ENCODE measurements around the gene PRR5. TPM values are rescaled to one million over a fixed set of nuclear protein-coding genes. Genes with fewer than 3 reads are reported as not detected.

PRR5 gene
- total RNA-seq, 2 experiments from 2014 or later, result 0.19 to 1.8 TPM

GRCh38 chr22:44680058-44680457 is 21.9 kb upstream of the PRR5 start:
- POLR2A ChIA-PET, result no interaction called here
- no TSS peak for BruUV-seq (replicated peaks)
- CTCF ChIA-PET (ENCODE audit: unreplicated experiment), result no interaction called here

GRCh38 chr22:44680481-44680894 is 21.5 kb upstream of the PRR5 start:
- TF ChIP-seq CTCF (conservative IDR thresholded peaks at IDR 0.05; ENCODE audit: low read length) (no peak), EZH2phosphoT487 (IDR thresholded peaks at IDR 0.05; ENCODE audit: borderline replicate concordance, low read depth, low read length) (no peak)
- intact Hi-C loops (cut with micrococcal nuclease; ENCODE audit: unreplicated experiment), result no loop called here
- POLR2A ChIA-PET, result no interaction called here

More at GRCh38 chr22:44680058-44680457, 21.9 kb upstream of the PRR5 start:
- intact Hi-C loops (cut with micrococcal nuclease; ENCODE audit: unreplicated experiment), result no loop called here
- TF ChIP-seq EZH2phosphoT487 (IDR thresholded peaks at IDR 0.05; ENCODE audit: borderline replicate concordance, low read depth, low read length), result no peak
- TF ChIP-seq CTCF (conservative IDR thresholded peaks at IDR 0.05; ENCODE audit: low read length), result no peak
- Histone ChIP-seq H3K9me3 (ENCODE audit: low read length) (no peaks in the 10 kb centered on the region), H2AFZ (ENCODE audit: low read length) (no peak overlapping the region), H3K27ac (ENCODE audit: low read depth, low read length, poor library complexity, severe bottlenecking) (no peak overlapping the region), H3K4me2 (ENCODE audit: low read length) (no peak overlapping the region), H4K20me1 (ENCODE audit: insufficient read depth, low read length) (no peaks in the 10 kb centered on the region), H3K4me3 (ENCODE audit: low read depth, low read length, poor library complexity, severe bottlenecking) (no peak overlapping the region), H3K9me2 (ENCODE audit: insufficient read depth, low read length) (no peaks in the 10 kb centered on the region), H3K79me2 (ENCODE audit: insufficient read depth, low read depth, low read length) (no peaks in the 10 kb centered on the region), H3K4me1 (ENCODE audit: insufficient read depth, low read length, poor library complexity, severe bottlenecking) (peaks cover 3% of the 10 kb centered on the region), H3K36me3 (ENCODE audit: insufficient read depth, low read length) (no peaks in the 10 kb centered on the region)
- no peak for DNase-seq (ENCODE audit: low spot score)

GRCh38 chr22:44682556-44683168 is 19.3 kb upstream of the PRR5 start:
- H2AFZ ChIP-seq (ENCODE audit: low read length), result no peak overlapping the region
- intact Hi-C loops (cut with micrococcal nuclease; ENCODE audit: unreplicated experiment), result no loop called here
- TF ChIP-seq CTCF (conservative IDR thresholded peaks at IDR 0.05; ENCODE audit: low read length) (no peak), EZH2phosphoT487 (IDR thresholded peaks at IDR 0.05; ENCODE audit: borderline replicate concordance, low read depth, low read length) (no peak)
- H3K9me2 ChIP-seq (ENCODE audit: insufficient read depth, low read length), result no peaks in the 10 kb centered on the region
- H3K9me3 ChIP-seq (ENCODE audit: low read length), result no peaks in the 10 kb centered on the region
- CTCF ChIA-PET (ENCODE audit: unreplicated experiment), result no interaction called here
- BruUV-seq (replicated peaks), result no TSS peak
- POLR2A ChIA-PET, result no interaction called here
- no peak overlapping the region for H3K27ac ChIP-seq (ENCODE audit: low read depth, low read length, poor library complexity, severe bottlenecking)
- no peaks in the 10 kb centered on the region for H4K20me1 ChIP-seq (ENCODE audit: insufficient read depth, low read length)
- no peaks in the 10 kb centered on the region for H3K36me3 ChIP-seq (ENCODE audit: insufficient read depth, low read length)
- peaks cover 5% of the 10 kb centered on the region for H3K4me1 ChIP-seq (ENCODE audit: insufficient read depth, low read length, poor library complexity, severe bottlenecking)
- no peak for DNase-seq (ENCODE audit: low spot score)
- H3K4me2 ChIP-seq (ENCODE audit: low read length), result no peak overlapping the region
- no peaks in the 10 kb centered on the region for H3K79me2 ChIP-seq (ENCODE audit: insufficient read depth, low read depth, low read length)
- H3K4me3 ChIP-seq (ENCODE audit: low read depth, low read length, poor library complexity, severe bottlenecking), result no peak overlapping the region

More at GRCh38 chr22:44680481-44680894, 21.5 kb upstream of the PRR5 start:
- no peak overlapping the region for H3K27ac ChIP-seq (ENCODE audit: low read depth, low read length, poor library complexity, severe bottlenecking)
- H4K20me1 ChIP-seq (ENCODE audit: insufficient read depth, low read length), result no peaks in the 10 kb centered on the region
- BruUV-seq (replicated peaks), result no TSS peak
- H3K4me2 ChIP-seq (ENCODE audit: low read length), result no peak overlapping the region
- H3K79me2 ChIP-seq (ENCODE audit: insufficient read depth, low read depth, low read length), result no peaks in the 10 kb centered on the region
- peaks cover 5% of the 10 kb centered on the region for H3K4me1 ChIP-seq (ENCODE audit: insufficient read depth, low read length, poor library complexity, severe bottlenecking)
- H3K36me3 ChIP-seq (ENCODE audit: insufficient read depth, low read length), result no peaks in the 10 kb centered on the region
- CTCF ChIA-PET (ENCODE audit: unreplicated experiment), result no interaction called here
- no peak for DNase-seq (ENCODE audit: low spot score)
- no peak overlapping the region for H3K4me3 ChIP-seq (ENCODE audit: low read depth, low read length, poor library complexity, severe bottlenecking)
- H3K9me2 ChIP-seq (ENCODE audit: insufficient read depth, low read length), result no peaks in the 10 kb centered on the region
- no peak overlapping the region for H2AFZ ChIP-seq (ENCODE audit: low read length)
- H3K9me3 ChIP-seq (ENCODE audit: low read length), result no peaks in the 10 kb centered on the region
